Body of pancreas (tissue), 4 donors: Measurements from ENCODE around the gene HRK. TPM values are rescaled to one million over a fixed set of nuclear protein-coding genes. Genes with fewer than 3 reads are reported as not detected.

ENCODE experiments used
- ATAC-seq: fragments of 150-250 bp; one replicate; pipeline ENCODE4 v1.9.1; 2016
- DNase-seq, 4 donors: peaks; one replicate each; pipeline ENCODE4 v3.0.0-alpha.2; 2019
- H3K27ac ChIP-seq, 4 donors: fragments of 200-600 bp; sonication (generic); 1 replicate in 3 of 4; 2 replicates in 1 of 4; pipeline versions ENCODE4 v1.5.1 to v1.6.1; 2016 to 2019; ENCODE audit warnings: mild to moderate bottlenecking in 1 of 4, mixed read lengths in 1 of 4, moderate library complexity in 1 of 4
- H3K27me3 ChIP-seq, 2 donors: fragments of 200-600 bp; sonication (generic); one replicate each; pipeline ENCODE4 v1.6.0; 2016; ENCODE audit warnings: mild to moderate bottlenecking in 1 of 2
- H3K36me3 ChIP-seq, 2 donors: fragments of 200-600 bp; sonication (generic); replicated peaks in 1 of 2; 2 replicates each; pipeline ENCODE4 v1.5.1; 2016; ENCODE audit warnings: low read depth in 2 of 2; ENCODE audit not compliant: insufficient read depth in 1 of 2
- H3K4me1 ChIP-seq: fragments of 200-600 bp; sonication (generic); one replicate; pipeline ENCODE4 v1.6.0; 2016
- H3K4me3 ChIP-seq, 2 donors: fragments of 200-600 bp; sonication (generic); 1 replicate in 1 of 2; 2 replicates in 1 of 2; pipeline ENCODE4 v1.5.1; 2016 to 2019
- H3K9me3 ChIP-seq, 3 donors: fragments of 200-600 bp; sonication (generic); 1 replicate in 2 of 3; 2 replicates in 1 of 3; pipeline ENCODE4 v1.5.1; 2016
- CTCF ChIP-seq, 7 experiments: fragments of 450-650 bp in 4 of 7; fragments of 200-600 bp in 3 of 7; sonication (generic) in 3 of 7; IDR thresholded peaks; one replicate each; pipeline ENCODE4 v1.5.1; 2016 to 2019; ENCODE audit warnings: antibody characterized with exemption in 7 of 7
- POLR2A ChIP-seq, 3 donors: fragments of 450-650 bp; IDR thresholded peaks; one replicate each; pipeline ENCODE4 v1.6.1; 2016; ENCODE audit warnings: antibody characterized with exemption in 3 of 3, mild to moderate bottlenecking in 2 of 3
- WGBS, 2 donors: methylation state at CpG; one replicate each; pipeline ENCODE4 v1.1.5; 2017; 5-methylcytosine and 5-hydroxymethylcytosine counted together
- intact Hi-C: fragments of 100-400 bp; cut with DNase I; formaldehyde crosslinking; loops from one replicate; pipeline ENCODE4 v1.15.1; 2023
- total RNA-seq, 2 donors: library from RNA; depleted of rRNA; stranded (reverse); fragments of >200 nt; gene quantifications; one replicate each; pipeline ENCODE4 v1.1.0, GENCODE V29; 2016

HRK gene
- total RNA-seq, 2 donors from 2014 or later: not detected

DNA sequence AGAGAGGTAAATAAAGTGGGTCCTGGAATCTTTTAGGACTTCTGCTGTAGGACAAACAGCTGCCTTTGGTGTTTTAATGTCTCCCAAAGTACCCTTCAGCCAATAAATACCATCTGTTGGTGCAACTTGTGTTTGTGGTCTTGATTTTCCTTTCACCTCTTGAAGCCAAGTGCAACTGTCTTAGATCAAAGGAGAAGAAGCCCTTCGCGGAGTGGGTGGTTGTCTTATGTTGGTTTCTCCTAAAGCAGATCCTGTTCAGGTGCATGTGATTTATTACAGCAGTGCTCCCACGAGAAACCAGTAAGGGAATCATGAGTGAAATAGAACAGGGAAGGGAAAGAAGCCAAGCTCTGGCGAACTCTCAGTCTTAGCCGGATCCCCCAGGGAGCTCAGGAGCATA is 27.7 kb downstream of the HRK start:
- Histone ChIP-seq H3K36me3 (no peaks in the 10 kb centered on the region), H3K27ac (no peak overlapping the region), H3K27me3 (no peaks in the 10 kb centered on the region), H3K9me3 (no peaks in the 10 kb centered on the region), H3K4me3 (no peak overlapping the region), H3K4me1 (no peaks in the 10 kb centered on the region)
- ATAC-seq (no peak), DNase-seq (no peak)
- intact Hi-C loops: no loop called here
- 63 to 68% methylated on average over 5 of the region's 5 CpGs for WGBS, 2 donors
- TF ChIP-seq POLR2A (IDR thresholded peaks at IDR 0.05) (no peak), CTCF (IDR thresholded peaks at IDR 0.05) (no peak)

- ATAC-seq: no peak
- 66 to 84% methylated on average over 6 of the region's 6 CpGs for WGBS, 2 donors
Observed at GRCh38 chr12:116852303-116852702, 28.9 kb downstream of the HRK start.

DNA sequence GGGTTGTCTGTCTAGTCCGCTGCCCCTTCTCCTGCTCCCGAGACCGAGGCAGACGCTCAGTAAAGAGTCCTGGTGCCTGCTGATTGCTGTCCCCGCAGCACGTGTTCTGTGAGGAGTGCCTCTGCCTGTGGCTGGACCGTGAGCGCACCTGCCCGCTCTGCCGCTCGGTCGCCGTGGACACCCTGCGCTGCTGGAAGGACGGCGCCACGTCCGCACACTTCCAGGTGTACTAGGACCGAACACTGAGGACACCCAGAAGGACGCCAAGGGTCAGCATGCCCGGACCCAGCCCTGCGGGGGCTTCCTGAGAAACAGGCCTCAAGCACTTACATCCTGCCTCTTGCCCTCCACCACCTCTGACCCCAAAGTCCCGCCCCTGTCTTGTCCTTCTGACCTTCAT is 32.0 kb downstream of the HRK start:
- DNase-seq (no peak), ATAC-seq (no peak)
- H3K4me1 ChIP-seq: no peaks in the 10 kb centered on the region
- WGBS, 2 donors: 94% methylated on average over 19 to 21 of the region's 23 CpGs
- no peaks in the 10 kb centered on the region for H3K9me3 ChIP-seq
- no peaks in the 10 kb centered on the region for H3K36me3 ChIP-seq
- H3K4me3 ChIP-seq: no peak overlapping the region
- TF ChIP-seq POLR2A (IDR thresholded peaks at IDR 0.05): no peak
- TF ChIP-seq CTCF (IDR thresholded peaks at IDR 0.05): no peak
- intact Hi-C loops: no loop called here
- no peaks in the 10 kb centered on the region for H3K27me3 ChIP-seq
- H3K27ac ChIP-seq: no peak overlapping the region

More at GRCh38 chr12:116852303-116852702, 28.9 kb downstream of the HRK start:
- intact Hi-C loops: no loop called here
- H3K27ac ChIP-seq: no peak overlapping the region
- TF ChIP-seq POLR2A (IDR thresholded peaks at IDR 0.05) (no peak), CTCF (IDR thresholded peaks at IDR 0.05) (no peak)
- H3K36me3 ChIP-seq: no peaks in the 10 kb centered on the region
- H3K9me3 ChIP-seq: no peaks in the 10 kb centered on the region
- no peaks in the 10 kb centered on the region for H3K4me1 ChIP-seq
- no peak for DNase-seq
- H3K4me3 ChIP-seq: no peak overlapping the region
- no peaks in the 10 kb centered on the region for H3K27me3 ChIP-seq

- H3K4me3 ChIP-seq: no peak overlapping the region
- DNase-seq (no peak), ATAC-seq (no peak)
- TF ChIP-seq POLR2A (IDR thresholded peaks at IDR 0.05) (no peak), CTCF (IDR thresholded peaks at IDR 0.05) (no peak)
- 59 to 65% methylated on average over 4 to 6 of the region's 6 CpGs for WGBS, 2 donors
- intact Hi-C loops: no loop called here
- no peaks in the 10 kb centered on the region for H3K4me1 ChIP-seq
- H3K36me3 ChIP-seq: no peaks in the 10 kb centered on the region
- no peak overlapping the region for H3K27ac ChIP-seq
- H3K9me3 ChIP-seq: no peaks in the 10 kb centered on the region
- no peaks in the 10 kb centered on the region for H3K27me3 ChIP-seq
Observed at GRCh38 chr12:116843085-116843484, 38.2 kb downstream of the HRK start.

GRCh38 chr12:116839287-116839830 is 41.9 kb downstream of the HRK start:
- Histone ChIP-seq H3K4me1 (no peaks in the 10 kb centered on the region), H3K4me3 (no peak overlapping the region), H3K27me3 (no peaks in the 10 kb centered on the region), H3K36me3 (no peaks in the 10 kb centered on the region), H3K9me3 (no peaks in the 10 kb centered on the region), H3K27ac (no peak overlapping the region)
- 78% methylated on average over 3 of the region's 3 CpGs for WGBS, 2 donors
- TF ChIP-seq CTCF (IDR thresholded peaks at IDR 0.05): no peak
- no peak for TF ChIP-seq POLR2A (IDR thresholded peaks at IDR 0.05)
- intact Hi-C loops: no loop called here
- DNase-seq: no peak
- no peak for ATAC-seq
